Mononuclear cell (primary cell): Measurements from ENCODE around the gene C1QBP. TPM values are rescaled to one million over a fixed set of nuclear protein-coding genes. Genes with fewer than 3 reads are reported as not detected.
A peak's percentile ranks its signal among the peaks of the same experiment; 100 is the strongest.

Source experiments
- H3K27me3 ChIP-seq: 2 replicates; pipeline ENCODE4 v1.6.0; 2011; ENCODE audit warnings: low read length, control low read depth; ENCODE audit not compliant: insufficient read depth
- H3K4me1 ChIP-seq: 2 replicates; pipeline ENCODE4 v1.5.1; 2011; ENCODE audit warnings: mild to moderate bottlenecking, low read length, control low read depth; ENCODE audit not compliant: insufficient read depth
- H3K4me3 ChIP-seq: 2 replicates; pipeline ENCODE4 v1.5.1; 2011; ENCODE audit warnings: mild to moderate bottlenecking, low read length, moderate library complexity
- H3K9me3 ChIP-seq: 2 replicates; pipeline ENCODE4 v1.5.1; 2011; ENCODE audit warnings: low read depth, mild to moderate bottlenecking, control low read depth, low read length
- total RNA-seq: library from RNA; depleted of rRNA; stranded (reverse); fragments of >200 nt; gene quantifications from one replicate; pipeline ENCODE4 v1.2.3, GENCODE V29; 2012

Gene C1QBP, protein sequence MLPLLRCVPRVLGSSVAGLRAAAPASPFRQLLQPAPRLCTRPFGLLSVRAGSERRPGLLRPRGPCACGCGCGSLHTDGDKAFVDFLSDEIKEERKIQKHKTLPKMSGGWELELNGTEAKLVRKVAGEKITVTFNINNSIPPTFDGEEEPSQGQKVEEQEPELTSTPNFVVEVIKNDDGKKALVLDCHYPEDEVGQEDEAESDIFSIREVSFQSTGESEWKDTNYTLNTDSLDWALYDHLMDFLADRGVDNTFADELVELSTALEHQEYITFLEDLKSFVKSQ
- 93.6 TPM for total RNA-seq

GRCh38 chr17:5438716-5439445 lies at the start of gene C1QBP:
C1QBP (minus strand) TSS chr17:5439155; CDS start chr17:5439073, 82 bp downstream.
- no peaks in the 10 kb centered on the region for H3K27me3 ChIP-seq
- no peaks in the 10 kb centered on the region for H3K9me3 ChIP-seq
- H3K4me1 ChIP-seq = peaks cover 29% of the 10 kb centered on the region
- H3K4me3 ChIP-seq = peak within 1 kb of the TSS; percentile 62

DNA sequence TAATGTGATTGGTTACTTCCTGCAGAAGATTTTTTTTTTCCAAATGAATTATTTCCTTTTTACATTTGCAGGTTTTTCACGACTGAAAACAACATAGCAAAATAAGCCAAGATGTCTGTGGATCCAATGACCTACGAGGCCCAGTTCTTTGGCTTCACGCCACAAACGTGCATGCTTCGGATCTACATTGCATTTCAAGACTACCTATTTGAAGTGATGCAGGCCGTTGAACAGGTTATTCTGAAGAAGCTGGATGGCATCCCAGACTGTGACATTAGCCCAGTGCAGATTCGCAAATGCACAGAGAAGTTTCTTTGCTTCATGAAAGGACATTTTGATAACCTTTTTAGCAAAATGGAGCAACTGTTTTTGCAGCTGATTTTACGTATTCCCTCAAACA lies 49.8 kb upstream of the C1QBP start:
- Histone ChIP-seq H3K4me1 (peaks cover 27% of the 10 kb centered on the region), H3K9me3 (no peaks in the 10 kb centered on the region), H3K27me3 (no peaks in the 10 kb centered on the region), H3K4me3 (no peak overlapping the region)

GRCh38 chr17:5486206-5487124 lies 47.5 kb upstream of the C1QBP start, which contains the start of gene MIS12:
MIS12 (plus strand) TSS chr17:5486566; CDS start chr17:5488863, 2,297 bp downstream.
- peak within 1 kb of the TSS; percentile 99 for H3K4me3 ChIP-seq
- no peaks in the 10 kb centered on the region for H3K27me3 ChIP-seq
- H3K4me1 ChIP-seq = peaks cover 33% of the 10 kb centered on the region
- no peaks in the 10 kb centered on the region for H3K9me3 ChIP-seq

DNA sequence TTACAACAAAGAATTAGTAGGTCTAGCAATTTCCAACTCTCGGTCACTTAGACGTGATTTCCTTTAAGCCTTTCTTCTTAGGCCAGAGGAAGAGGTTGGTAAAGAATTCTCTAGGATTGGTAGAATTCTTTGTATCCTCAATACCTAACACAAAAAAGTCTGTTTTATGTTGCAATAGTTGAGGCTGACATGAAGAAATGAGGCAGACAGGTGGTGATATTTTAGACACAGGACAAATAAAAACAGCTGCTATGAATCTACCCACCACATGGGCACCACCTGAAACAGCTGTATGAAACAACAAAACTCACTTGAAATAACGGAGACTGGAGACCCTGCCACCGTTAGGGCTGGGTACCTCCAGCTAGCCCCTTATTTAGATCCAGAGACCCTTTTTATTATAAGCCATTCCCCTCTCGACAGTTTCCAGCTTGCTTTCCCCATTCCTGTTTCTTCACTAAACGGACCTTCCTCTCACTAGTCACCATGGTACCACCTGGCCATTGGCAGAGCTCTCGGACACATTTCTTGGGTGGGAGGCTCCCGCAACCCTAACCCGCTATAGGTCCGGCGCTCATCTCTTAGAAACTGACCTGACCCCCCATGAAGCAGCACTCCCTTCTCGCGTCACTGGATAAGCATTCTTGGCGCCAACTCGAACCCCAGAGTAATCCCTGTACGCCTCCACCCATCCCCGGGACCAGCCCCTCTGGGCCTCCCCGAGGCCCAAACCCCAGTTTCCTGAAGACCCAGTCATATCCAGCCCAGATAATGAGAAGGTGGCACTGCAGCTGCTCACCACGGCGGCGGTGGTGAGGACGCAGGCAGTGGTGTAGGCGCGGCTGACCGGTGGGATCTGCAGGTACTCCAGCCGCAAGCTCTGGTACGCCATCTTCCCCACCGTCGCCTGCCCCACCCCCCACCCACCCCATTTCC lies 46.6 kb upstream of the C1QBP start, which contains the start of gene DERL2:
Gene DERL2 (minus strand): TSS at position 909 of the 936 bp plus-strand sequence. CDS start 17 bp downstream, at position 892.
- peaks cover 33% of the 10 kb centered on the region for H3K4me1 ChIP-seq
- no peaks in the 10 kb centered on the region for H3K9me3 ChIP-seq
- H3K4me3 ChIP-seq = peak within 1 kb of the TSS; percentile 99
- no peaks in the 10 kb centered on the region for H3K27me3 ChIP-seq

GRCh38 chr17:5481451-5481850 lies 42.5 kb upstream of the C1QBP start:
- H3K9me3 ChIP-seq = no peaks in the 10 kb centered on the region
- no peak overlapping the region for H3K4me3 ChIP-seq
- H3K4me1 ChIP-seq = peaks cover 25% of the 10 kb centered on the region
- no peaks in the 10 kb centered on the region for H3K27me3 ChIP-seq

GRCh38 chr17:5480962-5481361 lies 42.0 kb upstream of the C1QBP start:
- no peaks in the 10 kb centered on the region for H3K27me3 ChIP-seq
- H3K4me3 ChIP-seq = no peak overlapping the region

DNA sequence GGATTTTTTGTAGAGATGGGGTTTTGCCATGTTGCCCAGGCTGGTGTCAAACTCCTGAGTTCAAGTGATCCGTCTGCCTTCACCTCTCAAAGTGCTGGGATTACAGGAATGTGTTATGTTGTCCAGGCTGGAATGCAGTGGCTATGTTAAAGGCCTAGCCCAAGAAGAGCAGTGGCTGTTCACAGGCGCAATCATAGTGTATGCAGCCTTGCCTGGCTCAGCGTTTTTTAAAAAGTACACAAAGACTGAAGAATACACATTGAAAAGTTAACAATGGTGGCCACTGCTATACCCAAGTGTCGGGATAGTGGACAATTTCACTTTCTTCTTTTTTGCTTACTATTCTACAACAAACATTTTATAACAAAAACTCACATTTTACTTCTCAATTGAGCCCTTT lies 40.0 kb upstream of the C1QBP start:
- no peaks in the 10 kb centered on the region for H3K27me3 ChIP-seq
- H3K9me3 ChIP-seq = no peaks in the 10 kb centered on the region
- H3K4me3 ChIP-seq = no peak overlapping the region
- H3K4me1 ChIP-seq = peaks cover 8% of the 10 kb centered on the region

More at GRCh38 chr17:5480962-5481361, 42.0 kb upstream of the C1QBP start:
- Histone ChIP-seq H3K4me1 (peaks cover 25% of the 10 kb centered on the region), H3K9me3 (no peaks in the 10 kb centered on the region)

- H3K4me3 ChIP-seq = no peak overlapping the region
- peaks cover 5% of the 10 kb centered on the region for H3K4me1 ChIP-seq
- no peaks in the 10 kb centered on the region for H3K27me3 ChIP-seq
- H3K9me3 ChIP-seq = no peaks in the 10 kb centered on the region
These were observed 35.0 kb upstream of the C1QBP start for GRCh38 chr17:5473906-5474305.

GRCh38 chr17:5472511-5472910 lies 33.6 kb upstream of the C1QBP start:
- H3K27me3 ChIP-seq = no peaks in the 10 kb centered on the region
- H3K4me3 ChIP-seq = no peak overlapping the region
- H3K9me3 ChIP-seq = no peaks in the 10 kb centered on the region
- peaks cover 13% of the 10 kb centered on the region for H3K4me1 ChIP-seq

GRCh38 chr17:5468075-5468473 lies 29.1 kb upstream of the C1QBP start:
- peaks cover 27% of the 10 kb centered on the region for H3K4me1 ChIP-seq
- H3K27me3 ChIP-seq = no peaks in the 10 kb centered on the region
- H3K9me3 ChIP-seq = no peaks in the 10 kb centered on the region
- H3K4me3 ChIP-seq = peak overlapping the region; percentile 61

DNA sequence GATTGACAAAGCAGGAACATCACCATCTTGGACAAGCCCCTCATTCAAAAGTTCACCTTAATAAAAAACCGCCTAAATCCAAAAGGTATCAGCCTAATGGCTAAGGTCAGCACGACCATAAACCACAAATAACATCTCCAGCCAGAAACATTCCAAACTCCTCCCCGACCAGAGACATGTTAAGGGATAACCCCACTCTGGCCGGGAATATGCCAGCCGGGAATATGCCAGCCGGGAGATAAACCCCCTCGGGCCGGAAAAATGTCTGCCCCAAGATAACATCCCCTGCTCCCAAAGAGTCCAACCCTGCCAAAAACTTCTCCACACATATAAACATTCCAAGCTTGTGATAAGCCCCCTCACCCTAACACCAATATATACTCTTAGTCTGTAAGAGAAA lies 28.5 kb upstream of the C1QBP start:
- H3K9me3 ChIP-seq = no peaks in the 10 kb centered on the region
- H3K4me1 ChIP-seq = peaks cover 34% of the 10 kb centered on the region
- H3K4me3 ChIP-seq = peak overlapping the region; percentile 61
- H3K27me3 ChIP-seq = no peaks in the 10 kb centered on the region

DNA sequence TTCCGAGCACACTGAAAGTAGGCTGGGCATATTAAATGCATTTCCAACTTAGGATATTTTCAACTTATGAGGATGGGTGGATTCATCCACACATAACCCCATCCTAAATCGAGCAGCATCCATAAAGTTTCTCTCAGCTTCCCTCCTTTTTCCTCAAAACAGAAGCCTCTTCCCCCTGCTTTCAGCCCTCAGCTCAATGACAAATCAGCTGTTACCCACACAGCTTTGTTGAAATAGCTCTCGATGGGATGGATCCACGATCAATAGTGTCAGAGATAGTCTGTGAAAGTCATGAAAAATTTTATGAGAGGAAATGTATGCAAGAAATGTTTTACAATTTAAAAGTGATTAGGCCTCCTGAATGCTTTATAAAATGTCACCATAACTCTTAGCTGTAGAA lies 27.3 kb upstream of the C1QBP start:
- Histone ChIP-seq H3K9me3 (no peaks in the 10 kb centered on the region), H3K4me1 (peaks cover 39% of the 10 kb centered on the region), H3K4me3 (no peak overlapping the region), H3K27me3 (no peaks in the 10 kb centered on the region)

DNA sequence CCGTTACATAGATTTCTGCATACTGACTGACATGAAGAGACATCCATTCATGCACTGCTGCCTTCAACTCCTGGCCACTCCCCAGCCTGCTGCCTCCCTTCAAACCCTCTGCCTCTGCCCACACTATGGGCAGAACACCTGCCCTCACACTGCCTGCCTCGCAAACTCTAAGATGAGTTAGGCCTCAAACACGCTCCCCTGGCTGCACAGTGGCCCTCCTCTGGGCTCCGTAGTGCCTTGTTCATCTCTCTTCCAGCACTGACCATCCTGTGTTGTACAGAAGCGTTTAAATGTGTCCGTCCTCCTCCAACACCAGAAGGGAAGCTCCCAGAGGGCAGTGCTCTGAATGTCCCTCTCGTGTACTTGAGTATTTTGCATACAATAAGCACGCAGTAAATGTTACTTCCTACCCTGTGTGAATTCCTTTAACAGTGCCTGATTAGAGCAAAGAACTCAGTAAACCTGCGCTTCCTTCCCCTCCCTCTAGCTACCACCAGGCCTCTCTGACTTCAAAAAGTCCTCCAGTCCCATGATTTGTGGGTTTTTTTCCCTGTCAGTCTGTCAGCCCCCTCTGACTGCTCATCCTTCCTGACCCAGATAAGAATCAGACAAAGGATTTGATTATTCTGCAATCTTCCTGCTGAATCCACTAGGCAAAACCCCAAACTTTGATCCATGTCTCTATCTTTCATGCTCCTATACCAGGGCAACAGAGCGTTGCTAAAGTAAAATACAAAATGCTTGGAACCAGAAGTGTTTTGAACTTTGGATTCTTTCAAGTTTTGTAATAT lies 26.0 kb upstream of the C1QBP start:
- H3K4me3 ChIP-seq = no peak overlapping the region
- H3K27me3 ChIP-seq = no peaks in the 10 kb centered on the region
- peaks cover 39% of the 10 kb centered on the region for H3K4me1 ChIP-seq
- H3K9me3 ChIP-seq = no peaks in the 10 kb centered on the region
